Neural crest cell (in vitro differentiated cells): Measurements from ENCODE around the gene TMEM154. TPM values are rescaled to one million over a fixed set of nuclear protein-coding genes. Genes with fewer than 3 reads are reported as not detected.

Source experiments
- DNase-seq: peaks from one replicate; pipeline ENCODE4 v3.0.0; 2021; ENCODE audit warnings: low read depth, mixed read lengths, low spot score
- H3K27ac Mint-ChIP-seq: one replicate; pipeline ENCODE4 v1.8.0; 2021; ENCODE audit warnings: mild to moderate bottlenecking, mixed read lengths; ENCODE audit not compliant: unreplicated experiment
- H3K27me3 Mint-ChIP-seq: 2 replicates; pipeline ENCODE4 v1.8.0; 2021; ENCODE audit warnings: low read depth, mild to moderate bottlenecking, mixed read lengths
- H3K36me3 Mint-ChIP-seq: 2 replicates; pipeline ENCODE4 v1.8.0; 2021; ENCODE audit warnings: low read depth, mild to moderate bottlenecking, mixed read lengths
- H3K4me1 Mint-ChIP-seq: 2 replicates; pipeline ENCODE4 v1.8.0; 2021; ENCODE audit warnings: mixed read lengths
- H3K4me3 Mint-ChIP-seq: one replicate; pipeline ENCODE4 v1.8.0; 2021; ENCODE audit warnings: mild to moderate bottlenecking, mixed read lengths
- H3K9me3 Mint-ChIP-seq: 2 replicates; pipeline ENCODE4 v1.8.0; 2021; ENCODE audit warnings: mixed read lengths
- CTCF ChIP-seq: fragments of 200-600 bp; sonication (generic); conservative IDR thresholded peaks from 2 replicates; pipeline ENCODE4 v1.5.0; 2021; ENCODE audit warnings: antibody characterized with exemption, mild to moderate bottlenecking
- total RNA-seq: library from RNA; stranded (reverse); gene quantifications from 2 replicates; pipeline ENCODE4 v1.2.1, GENCODE V29; 2021

TMEM154 gene
- total RNA-seq, 1 donor from 2014 or later = 0.44 TPM

DNA sequence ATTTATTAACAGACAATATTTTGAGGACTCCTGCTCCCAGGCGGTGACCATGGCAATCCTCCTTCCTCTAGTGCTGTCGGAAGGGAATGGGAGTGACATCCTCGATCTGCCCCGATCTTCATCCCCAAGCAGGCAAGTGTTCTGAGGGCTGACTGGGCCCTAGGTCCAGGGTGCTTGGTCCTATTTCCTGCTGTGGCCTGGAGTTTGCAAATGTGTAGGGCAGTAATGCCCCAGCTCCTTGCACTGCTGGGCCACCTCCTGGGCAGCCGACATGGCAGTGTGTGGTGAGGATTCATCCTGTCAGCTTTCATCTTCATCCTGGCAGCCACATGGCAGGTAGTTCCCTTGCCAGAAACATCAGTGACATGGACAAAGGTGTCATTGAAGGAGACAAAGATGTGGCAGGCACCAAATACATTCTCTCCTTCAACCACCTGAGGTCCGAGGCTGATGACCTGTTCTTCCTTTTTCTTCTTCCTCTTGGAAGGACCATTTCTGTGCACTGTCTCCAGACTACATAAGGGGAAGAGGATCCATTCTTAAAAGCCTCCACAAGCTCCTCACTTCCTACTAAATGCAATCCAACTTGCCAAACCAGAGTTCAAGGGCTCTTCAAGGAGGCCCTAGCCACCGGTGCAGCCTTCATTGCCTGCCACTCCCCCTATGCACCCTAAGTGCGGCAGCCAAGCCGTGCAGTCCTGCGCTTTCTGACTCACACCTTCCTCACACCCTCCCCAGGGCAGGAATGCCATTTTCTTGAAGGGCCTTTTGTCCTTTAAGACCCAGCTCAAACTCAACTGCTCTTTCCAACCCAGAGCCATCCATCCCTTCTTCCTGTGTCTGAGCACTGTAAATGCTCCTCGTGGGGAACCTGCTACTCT, 65.7 kb downstream of the TMEM154 start:
- no peak for TF ChIP-seq CTCF
- no peaks in the 10 kb centered on the region for H3K4me1 Mint-ChIP-seq
- H3K4me3 Mint-ChIP-seq = no peak overlapping the region
- H3K27ac Mint-ChIP-seq = no peak overlapping the region
- H3K27me3 Mint-ChIP-seq = no peaks in the 10 kb centered on the region
- no peaks in the 10 kb centered on the region for H3K36me3 Mint-ChIP-seq
- DNase-seq = no peak
- no peaks in the 10 kb centered on the region for H3K9me3 Mint-ChIP-seq

GRCh38 chr4:152613351-152613750, 66.4 kb downstream of the TMEM154 start:
- no peak for DNase-seq
- Mint-ChIP-seq H3K27me3 (no peaks in the 10 kb centered on the region), H3K36me3 (no peaks in the 10 kb centered on the region), H3K4me1 (no peaks in the 10 kb centered on the region), H3K27ac (no peak overlapping the region), H3K4me3 (no peak overlapping the region), H3K9me3 (no peaks in the 10 kb centered on the region)
- no peak for TF ChIP-seq CTCF

GRCh38 chr4:152610131-152610530, 69.7 kb downstream of the TMEM154 start:
- Mint-ChIP-seq H3K4me3 (no peak overlapping the region), H3K27ac (no peak overlapping the region), H3K27me3 (no peaks in the 10 kb centered on the region), H3K4me1 (peaks cover 22% of the 10 kb centered on the region), H3K36me3 (no peaks in the 10 kb centered on the region), H3K9me3 (no peaks in the 10 kb centered on the region)
- no peak for TF ChIP-seq CTCF
- DNase-seq = no peak

DNA sequence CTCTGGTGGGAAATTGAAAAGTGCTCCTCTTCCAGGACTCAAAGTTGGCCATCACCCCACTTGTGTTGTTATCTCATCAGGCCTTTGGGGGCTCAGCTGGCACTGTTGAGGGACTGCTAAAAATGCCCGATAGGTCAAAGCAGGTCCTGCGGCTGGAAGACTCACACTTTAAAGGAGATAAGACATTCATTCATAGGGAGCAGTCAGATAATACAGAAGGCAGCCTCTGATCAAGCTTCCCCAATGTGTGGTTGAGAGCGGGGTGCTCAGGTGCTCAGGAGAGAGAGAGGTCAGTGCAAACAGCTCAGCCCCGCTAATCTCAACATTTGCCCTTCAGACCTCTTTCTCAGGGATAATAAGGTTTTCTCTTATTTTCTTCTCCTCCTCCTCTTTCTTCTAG, 70.3 kb downstream of the TMEM154 start:
- Mint-ChIP-seq H3K4me3 (no peak overlapping the region), H3K9me3 (no peaks in the 10 kb centered on the region), H3K36me3 (no peaks in the 10 kb centered on the region), H3K27ac (no peak overlapping the region), H3K27me3 (no peaks in the 10 kb centered on the region), H3K4me1 (peaks cover 22% of the 10 kb centered on the region)
- no peak for DNase-seq
- no peak for TF ChIP-seq CTCF

DNA sequence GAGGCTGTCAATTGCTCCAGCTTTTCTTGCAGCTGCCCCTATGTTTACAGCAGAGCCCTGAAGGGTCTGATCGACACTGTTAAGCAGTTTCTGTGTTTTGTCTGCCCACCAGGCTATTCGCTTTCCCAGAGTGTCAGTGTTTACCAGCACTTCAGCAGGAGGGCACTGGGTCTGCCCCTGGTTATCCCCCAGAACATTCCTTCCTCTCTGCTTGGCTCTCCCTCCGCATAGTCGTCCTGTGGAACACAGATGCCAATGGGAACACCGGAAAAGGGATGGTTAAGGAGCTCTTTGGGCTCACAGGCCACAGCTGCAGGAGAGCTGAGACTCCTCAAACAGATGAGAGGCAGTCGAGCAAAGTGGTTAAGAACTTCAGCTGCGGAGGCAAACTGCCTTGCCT, 72.6 kb downstream of the TMEM154 start:
- Mint-ChIP-seq H3K9me3 (no peaks in the 10 kb centered on the region), H3K4me1 (peaks cover 22% of the 10 kb centered on the region), H3K27ac (no peak overlapping the region), H3K27me3 (no peaks in the 10 kb centered on the region), H3K36me3 (no peaks in the 10 kb centered on the region), H3K4me3 (no peak overlapping the region)
- DNase-seq = no peak
- TF ChIP-seq CTCF = no peak
